ENCODE data around the gene ABCC4.
"Not testable (repeated sequence)": the region's sequence is repeated elsewhere in the genome, so short reads cannot be mapped to it uniquely, and the experiment has no call there.

The ABCC4 gene

GRCh38 chr13:95295026-95295425 lies 6.2 kb downstream of the ABCC4 start:
- Histone ChIP-seq H3K27me3 (ENCODE audit: insufficient read depth, low read length) (peaks cover 2% of the 10 kb centered on the region), H3K9me3 (ENCODE audit: insufficient read depth, low read depth, low read length) (no peaks in the 10 kb centered on the region), H3K4me1 (ENCODE audit: insufficient read depth, low read length) (no peaks in the 10 kb centered on the region), H3K36me3 (ENCODE audit: insufficient read depth, low read depth, low read length) (no peaks in the 10 kb centered on the region), H3K9ac (ENCODE audit: low read depth, low read length) (no peak overlapping the region), H3K4me3 (ENCODE audit: low read length) (no peak overlapping the region), H3K27ac (ENCODE audit: low read length) (no peak overlapping the region)

DNA sequence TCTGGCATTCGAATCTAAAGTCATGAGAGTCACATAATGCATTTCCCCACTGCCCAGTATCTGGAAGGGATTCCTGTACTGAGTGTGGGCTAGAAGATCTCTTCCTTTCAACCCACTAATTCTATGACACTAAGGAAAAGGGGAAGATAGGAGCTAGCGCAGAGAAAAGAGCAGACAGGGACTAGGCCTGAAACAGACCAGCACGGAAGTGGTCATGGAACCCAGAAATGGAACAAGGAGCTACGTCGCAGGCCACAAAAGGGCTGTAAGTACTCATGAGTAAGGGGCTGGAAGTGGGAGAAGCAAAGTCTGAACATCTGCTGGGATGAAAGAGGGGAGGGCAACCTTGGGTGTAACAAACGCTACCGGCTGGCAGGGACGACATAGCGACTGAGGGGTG lies 8.6 kb downstream of the ABCC4 start:
- no peaks in the 10 kb centered on the region for H3K27me3 ChIP-seq (ENCODE audit: insufficient read depth, low read length)
- H3K9me3 ChIP-seq (ENCODE audit: insufficient read depth, low read depth, low read length): no peaks in the 10 kb centered on the region
- no peak overlapping the region for H3K9ac ChIP-seq (ENCODE audit: low read depth, low read length)
- no peak overlapping the region for H3K4me3 ChIP-seq (ENCODE audit: low read length)
- no peaks in the 10 kb centered on the region for H3K36me3 ChIP-seq (ENCODE audit: insufficient read depth, low read depth, low read length)
- no peaks in the 10 kb centered on the region for H3K4me1 ChIP-seq (ENCODE audit: insufficient read depth, low read length)
- no peak overlapping the region for H3K27ac ChIP-seq (ENCODE audit: low read length)

- H3K36me3 ChIP-seq (ENCODE audit: insufficient read depth, low read depth, low read length); H3K27ac ChIP-seq (ENCODE audit: low read length): not testable (repeated sequence)
Measured at GRCh38 chr13:95289901-95290300, 11.3 kb downstream of the ABCC4 start.

GRCh38 chr13:95289020-95289444 lies 12.2 kb downstream of the ABCC4 start:
- H3K27ac ChIP-seq (ENCODE audit: low read length): no peak overlapping the region
- H3K27me3 ChIP-seq (ENCODE audit: insufficient read depth, low read length): no peaks in the 10 kb centered on the region
- no peak overlapping the region for H3K9ac ChIP-seq (ENCODE audit: low read depth, low read length)
- no peaks in the 10 kb centered on the region for H3K4me1 ChIP-seq (ENCODE audit: insufficient read depth, low read length)
- H3K9me3 ChIP-seq (ENCODE audit: insufficient read depth, low read depth, low read length): no peaks in the 10 kb centered on the region
- H3K36me3 ChIP-seq (ENCODE audit: insufficient read depth, low read depth, low read length): no peaks in the 10 kb centered on the region
- H3K4me3 ChIP-seq (ENCODE audit: low read length): no peak overlapping the region

More at GRCh38 chr13:95289901-95290300, 11.3 kb downstream of the ABCC4 start:
- not testable (repeated sequence) for H3K4me3 ChIP-seq (ENCODE audit: low read length); H3K4me1 ChIP-seq (ENCODE audit: insufficient read depth, low read length); H3K9ac ChIP-seq (ENCODE audit: low read depth, low read length); H3K27me3 ChIP-seq (ENCODE audit: insufficient read depth, low read length); H3K9me3 ChIP-seq (ENCODE audit: insufficient read depth, low read depth, low read length)

DNA sequence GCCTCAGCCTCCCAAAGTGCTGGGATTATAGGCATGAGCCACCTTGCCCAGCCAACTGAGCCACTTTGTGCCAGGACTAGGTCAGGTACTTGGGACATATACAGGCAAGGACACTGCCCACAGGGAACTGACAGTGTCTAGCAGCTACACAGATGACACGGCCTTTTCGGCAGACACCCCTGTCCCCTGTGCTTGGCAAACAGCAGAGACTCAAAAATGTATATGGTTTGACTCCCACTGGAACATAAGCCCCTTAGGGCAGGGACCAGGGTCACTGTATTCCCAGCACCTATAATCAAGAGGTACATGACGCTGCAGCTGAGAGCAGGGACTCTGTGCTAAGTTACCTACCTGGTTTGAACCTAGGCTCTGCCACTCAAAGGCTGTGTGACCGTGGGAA lies 16.8 kb downstream of the ABCC4 start:
- no peaks in the 10 kb centered on the region for H3K36me3 ChIP-seq (ENCODE audit: insufficient read depth, low read depth, low read length)
- no peak overlapping the region for H3K4me3 ChIP-seq (ENCODE audit: low read length)
- no peaks in the 10 kb centered on the region; the same call in 1 of the 2 replicates for H3K4me1 ChIP-seq (ENCODE audit: insufficient read depth, low read length)
- no peak overlapping the region for H3K9ac ChIP-seq (ENCODE audit: low read depth, low read length)
- H3K9me3 ChIP-seq (ENCODE audit: insufficient read depth, low read depth, low read length): no peaks in the 10 kb centered on the region
- no peaks in the 10 kb centered on the region for H3K27me3 ChIP-seq (ENCODE audit: insufficient read depth, low read length)
- no peak overlapping the region for H3K27ac ChIP-seq (ENCODE audit: low read length)

GRCh38 chr13:95279016-95279415 lies 22.2 kb downstream of the ABCC4 start:
- Histone ChIP-seq H3K9me3 (ENCODE audit: insufficient read depth, low read depth, low read length) (no peaks in the 10 kb centered on the region), H3K27ac (ENCODE audit: low read length) (no peak overlapping the region), H3K4me3 (ENCODE audit: low read length) (no peak overlapping the region), H3K27me3 (ENCODE audit: insufficient read depth, low read length) (no peaks in the 10 kb centered on the region), H3K9ac (ENCODE audit: low read depth, low read length) (no peak overlapping the region), H3K4me1 (ENCODE audit: insufficient read depth, low read length) (no peaks in the 10 kb centered on the region; the same call in 1 of the 2 replicates), H3K36me3 (ENCODE audit: insufficient read depth, low read depth, low read length) (no peaks in the 10 kb centered on the region)

GRCh38 chr13:95276037-95276505 lies 25.2 kb downstream of the ABCC4 start:
- no peak overlapping the region for H3K4me3 ChIP-seq (ENCODE audit: low read length)
- H3K36me3 ChIP-seq (ENCODE audit: insufficient read depth, low read depth, low read length): no peaks in the 10 kb centered on the region
- no peak overlapping the region for H3K9ac ChIP-seq (ENCODE audit: low read depth, low read length)
- H3K27ac ChIP-seq (ENCODE audit: low read length): no peak overlapping the region
- H3K27me3 ChIP-seq (ENCODE audit: insufficient read depth, low read length): no peaks in the 10 kb centered on the region
- H3K9me3 ChIP-seq (ENCODE audit: insufficient read depth, low read depth, low read length): no peaks in the 10 kb centered on the region
- H3K4me1 ChIP-seq (ENCODE audit: insufficient read depth, low read length): no peaks in the 10 kb centered on the region; the same call in 1 of the 2 replicates

- no peak overlapping the region for H3K27ac ChIP-seq (ENCODE audit: low read length)
- H3K9ac ChIP-seq (ENCODE audit: low read depth, low read length): no peak overlapping the region
- H3K4me1 ChIP-seq (ENCODE audit: insufficient read depth, low read length): no peaks in the 10 kb centered on the region; the same call in 1 of the 2 replicates
Measured at GRCh38 chr13:95275322-95276036, 25.8 kb downstream of the ABCC4 start.

DNA sequence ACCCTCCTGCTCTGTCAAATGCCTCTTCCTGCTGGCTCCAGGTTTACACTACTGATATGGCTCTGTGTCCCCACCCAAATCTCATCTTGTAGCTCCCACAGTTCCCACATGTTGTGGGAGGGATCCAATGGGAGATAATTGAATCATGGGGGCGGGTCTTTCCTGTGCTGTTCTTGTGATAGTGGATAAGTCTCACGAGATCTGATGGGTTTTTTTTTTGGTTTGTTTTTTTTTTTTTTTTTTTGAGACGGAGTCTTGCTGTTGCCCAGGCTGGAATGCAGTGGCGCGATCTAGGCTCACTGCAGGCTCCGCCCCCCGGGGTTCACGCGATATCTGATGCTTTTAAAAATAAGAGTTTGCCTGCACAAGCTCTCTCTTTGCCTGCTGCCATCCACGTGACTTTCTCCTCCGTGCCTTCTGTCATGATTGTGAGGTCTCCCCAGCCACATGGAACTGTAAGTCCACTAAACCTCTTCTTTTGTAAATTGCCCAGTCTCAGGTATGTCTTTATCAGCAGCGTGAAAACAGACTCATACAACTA lies 27.6 kb downstream of the ABCC4 start:
- H3K4me1 ChIP-seq (ENCODE audit: insufficient read depth, low read length); H3K27me3 ChIP-seq (ENCODE audit: insufficient read depth, low read length); H3K9me3 ChIP-seq (ENCODE audit: insufficient read depth, low read depth, low read length); H3K4me3 ChIP-seq (ENCODE audit: low read length); H3K36me3 ChIP-seq (ENCODE audit: insufficient read depth, low read depth, low read length); H3K27ac ChIP-seq (ENCODE audit: low read length); H3K9ac ChIP-seq (ENCODE audit: low read depth, low read length): not testable (repeated sequence)

More at GRCh38 chr13:95275322-95276036, 25.8 kb downstream of the ABCC4 start:
- Histone ChIP-seq H3K4me3 (ENCODE audit: low read length) (no peak overlapping the region), H3K9me3 (ENCODE audit: insufficient read depth, low read depth, low read length) (no peaks in the 10 kb centered on the region), H3K36me3 (ENCODE audit: insufficient read depth, low read depth, low read length) (no peaks in the 10 kb centered on the region), H3K27me3 (ENCODE audit: insufficient read depth, low read length) (no peaks in the 10 kb centered on the region)

DNA sequence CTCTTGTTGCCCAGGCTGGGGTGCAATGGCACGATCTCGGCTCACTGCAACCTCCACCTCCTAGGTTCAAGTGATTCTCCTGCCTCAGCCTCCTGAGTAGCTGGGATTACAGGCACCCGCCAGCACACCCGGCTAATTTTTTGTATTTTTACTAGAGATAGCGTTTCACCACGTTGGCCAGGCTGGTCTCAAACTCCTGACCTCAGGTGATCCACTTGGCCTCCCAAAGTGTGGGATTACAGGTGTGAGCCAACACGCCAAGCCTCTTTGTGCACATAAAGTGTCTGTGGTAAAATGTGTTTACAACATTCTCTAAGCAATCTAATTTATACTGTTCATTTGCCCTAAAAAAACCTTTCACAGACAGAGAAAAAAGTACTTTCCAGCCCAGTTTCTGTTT lies 29.2 kb downstream of the ABCC4 start:
- H3K4me3 ChIP-seq (ENCODE audit: low read length); H3K4me1 ChIP-seq (ENCODE audit: insufficient read depth, low read length); H3K27me3 ChIP-seq (ENCODE audit: insufficient read depth, low read length); H3K36me3 ChIP-seq (ENCODE audit: insufficient read depth, low read depth, low read length); H3K9me3 ChIP-seq (ENCODE audit: insufficient read depth, low read depth, low read length); H3K9ac ChIP-seq (ENCODE audit: low read depth, low read length); H3K27ac ChIP-seq (ENCODE audit: low read length): not testable (repeated sequence)

DNA sequence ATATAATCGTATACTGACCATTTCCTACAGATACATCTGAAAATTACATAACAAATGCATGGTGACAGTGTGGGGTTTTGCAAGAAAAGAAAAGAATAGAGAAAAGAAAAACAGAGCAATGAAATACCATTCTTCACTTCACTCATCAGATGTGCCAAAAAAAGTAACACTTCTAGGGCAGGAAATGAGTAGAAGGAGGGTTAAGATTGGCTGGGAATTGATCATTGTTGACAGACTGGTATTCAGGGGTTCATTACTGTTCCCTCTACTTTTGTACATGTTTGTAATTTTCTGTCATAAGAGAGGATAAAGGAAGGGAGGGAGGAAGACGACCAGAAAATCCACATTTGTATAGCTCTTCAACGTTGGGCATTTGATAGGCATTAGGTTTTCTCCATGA lies 31.5 kb downstream of the ABCC4 start:
- Histone ChIP-seq H3K27ac (ENCODE audit: low read length) (no peak overlapping the region), H3K27me3 (ENCODE audit: insufficient read depth, low read length) (no peaks in the 10 kb centered on the region), H3K36me3 (ENCODE audit: insufficient read depth, low read depth, low read length) (no peaks in the 10 kb centered on the region), H3K9ac (ENCODE audit: low read depth, low read length) (no peak overlapping the region), H3K4me3 (ENCODE audit: low read length) (no peak overlapping the region), H3K4me1 (ENCODE audit: insufficient read depth, low read length) (no peaks in the 10 kb centered on the region), H3K9me3 (ENCODE audit: insufficient read depth, low read depth, low read length) (no peaks in the 10 kb centered on the region)

DNA sequence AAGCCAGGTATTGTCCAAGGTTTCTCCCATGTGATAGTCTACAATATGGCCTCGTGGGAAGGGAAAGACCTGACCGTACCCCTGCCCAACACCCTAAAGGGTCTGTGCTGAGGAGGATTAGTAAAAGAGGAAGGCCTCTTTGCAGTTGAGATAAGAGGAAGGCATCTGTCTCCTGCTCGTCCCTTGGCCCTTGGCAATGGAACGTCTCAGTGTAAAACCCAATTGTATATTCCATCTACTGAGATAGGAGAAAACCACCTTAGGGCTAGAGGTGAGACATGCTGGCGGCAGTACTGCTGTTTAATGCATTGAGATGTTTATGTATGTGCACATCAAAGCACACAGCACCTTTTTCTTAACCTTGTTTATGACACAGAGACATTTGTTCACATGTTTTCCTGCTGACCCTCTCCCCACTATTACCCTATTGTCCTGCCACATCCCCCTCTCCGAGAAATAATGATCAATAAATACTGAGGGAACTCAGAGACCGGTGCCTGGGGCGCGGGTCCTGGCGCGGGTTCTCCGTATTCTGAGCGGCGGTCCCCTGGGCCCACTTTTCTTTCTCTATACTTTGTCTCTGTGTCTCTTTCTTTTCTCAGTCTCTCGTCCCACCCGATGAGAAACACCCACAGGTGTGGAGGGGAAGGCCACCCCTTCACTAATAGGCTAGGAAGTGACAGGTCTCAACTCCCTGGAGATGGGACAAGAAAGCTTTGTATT lies 32.7 kb downstream of the ABCC4 start:
- H3K9me3 ChIP-seq (ENCODE audit: insufficient read depth, low read depth, low read length); H3K9ac ChIP-seq (ENCODE audit: low read depth, low read length); H3K4me3 ChIP-seq (ENCODE audit: low read length); H3K27ac ChIP-seq (ENCODE audit: low read length); H3K27me3 ChIP-seq (ENCODE audit: insufficient read depth, low read length); H3K4me1 ChIP-seq (ENCODE audit: insufficient read depth, low read length); H3K36me3 ChIP-seq (ENCODE audit: insufficient read depth, low read depth, low read length): not testable (repeated sequence)

All from iPS-20b (cell line).